GM23338 (cell line): Measurements from ENCODE around the gene REV3L.

Experiments used
- CREB1 ChIP-seq: fragments of 250-450 bp; sonication (Bioruptor Pico); IDR thresholded peaks from 2 replicates; pipeline ENCODE4 v1.5.0; 2020; ENCODE audit warnings: low read depth, mild to moderate bottlenecking, moderate library complexity
- CTCF ChIP-seq, 2 experiments: fragments of 200-600 bp in 1 of 2; sonication (generic) in 1 of 2; conservative IDR thresholded peaks; 2 replicates each; pipeline versions ENCODE4 v1.5.1 to v1.6.1; 2016 to 2017; ENCODE audit warnings: antibody characterized with exemption in 2 of 2, low read depth in 2 of 2, mild to moderate bottlenecking in 2 of 2, moderate library complexity in 1 of 2
- ETS1 ChIP-seq: IDR thresholded peaks from 2 replicates; pipeline ENCODE4 v1.6.1; 2016; ENCODE audit warnings: antibody characterized with exemption
- EZH2 ChIP-seq: fragments of 200-600 bp; sonication (generic); IDR thresholded peaks from one replicate; pipeline ENCODE4 v1.8.0; 2017; ENCODE audit warnings: antibody characterized with exemption, mild to moderate bottlenecking, low read depth; ENCODE audit not compliant: unreplicated experiment
- EZH2phosphoT487 ChIP-seq: fragments of 200-600 bp; sonication (generic); IDR thresholded peaks from one replicate; pipeline ENCODE4 v1.8.1; 2018; ENCODE audit warnings: antibody characterized with exemption; ENCODE audit not compliant: unreplicated experiment
- JUNB ChIP-seq: IDR thresholded peaks from one replicate; pipeline ENCODE4 v1.6.1; 2016; ENCODE audit warnings: antibody characterized with exemption; ENCODE audit not compliant: unreplicated experiment
- NANOG ChIP-seq: IDR thresholded peaks from 2 replicates; pipeline ENCODE4 v1.6.1; 2016; ENCODE audit warnings: antibody characterized with exemption, borderline replicate concordance
- POLR2AphosphoS5 ChIP-seq: IDR thresholded peaks from 2 replicates; pipeline ENCODE4 v1.6.1; 2016; ENCODE audit warnings: antibody characterized with exemption, low read depth
- REST ChIP-seq: IDR thresholded peaks from one replicate; pipeline ENCODE4 v1.6.1; 2018; ENCODE audit warnings: antibody characterized with exemption; ENCODE audit not compliant: unreplicated experiment
- STAT1 ChIP-seq: IDR thresholded peaks from one replicate; pipeline ENCODE4 v1.6.1; 2016; ENCODE audit warnings: antibody characterized with exemption; ENCODE audit not compliant: unreplicated experiment

GRCh38 chr6:111445861-111446267 is 37.2 kb downstream of the REV3L start:
- no peak for TF ChIP-seq CTCF (conservative IDR thresholded peaks at IDR 0.05; ENCODE audit: low read depth in 2 of 2)
- no peak for TF ChIP-seq NANOG
- TF ChIP-seq JUNB: no peak
- no peak for TF ChIP-seq EZH2
- no peak for TF ChIP-seq POLR2AphosphoS5
- no peak for TF ChIP-seq REST
- TF ChIP-seq CREB1 (CRISPR knock-in tag): no peak
- no peak for TF ChIP-seq EZH2phosphoT487
- no peak for TF ChIP-seq ETS1
- no peak for TF ChIP-seq STAT1
